NCI-H1105 treated with DMSO at 0.1 percent for 48 hours (cell line): ENCODE results near the gene LANCL2.
"Not testable (repeated sequence)": the region's sequence is repeated elsewhere in the genome, so short reads cannot be mapped to it uniquely, and the experiment has no call there.

Experiments used
- DNase-seq: peaks from one replicate; lab custom pipeline; 2025; lab: John Stamatoyannopoulos, UW

The LANCL2 gene

GRCh38 chr7:55365205-55365674, at the start of gene LANCL2:
Gene LANCL2, plus strand, starts transcription at chr7:55365337. Its CDS starts 689 bp downstream, at chr7:55366026.
- peak; percentile 76 for DNase-seq

- no peak for DNase-seq
Observed at GRCh38 chr7:55325371-55325792, 39.8 kb upstream of the LANCL2 start.

GRCh38 chr7:55326081-55326835, 38.9 kb upstream of the LANCL2 start:
- DNase-seq = no peak

GRCh38 chr7:55326945-55327626, 38.1 kb upstream of the LANCL2 start:
- DNase-seq = no peak

GRCh38 chr7:55335151-55335550, 30.0 kb upstream of the LANCL2 start:
- no peak for DNase-seq

GRCh38 chr7:55335786-55336185, 29.4 kb upstream of the LANCL2 start:
- no peak for DNase-seq

GRCh38 chr7:55336540-55336939, 28.6 kb upstream of the LANCL2 start:
- peak; percentile 18 for DNase-seq

- no peak for DNase-seq
Observed at GRCh38 chr7:55339033-55340000, 25.8 kb upstream of the LANCL2 start.

- DNase-seq = no peak
Observed at GRCh38 chr7:55342216-55342871, 22.8 kb upstream of the LANCL2 start.

GRCh38 chr7:55343002-55343781, 21.9 kb upstream of the LANCL2 start:
- DNase-seq = no peak

- DNase-seq = no peak
Observed at GRCh38 chr7:55343860-55344606, 21.1 kb upstream of the LANCL2 start.

GRCh38 chr7:55344840-55345239, 20.3 kb upstream of the LANCL2 start:
- DNase-seq = no peak

GRCh38 chr7:55345292-55345691, 19.8 kb upstream of the LANCL2 start:
- no peak for DNase-seq

- no peak for DNase-seq
Observed at GRCh38 chr7:55348502-55348901, 16.6 kb upstream of the LANCL2 start.

GRCh38 chr7:55349121-55349520, 16.0 kb upstream of the LANCL2 start:
- no peak for DNase-seq

- no peak for DNase-seq
Observed at GRCh38 chr7:55350281-55350680, 14.9 kb upstream of the LANCL2 start.

- DNase-seq = no peak
Observed at GRCh38 chr7:55351263-55351662, 13.9 kb upstream of the LANCL2 start.

GRCh38 chr7:55352947-55353273, 12.2 kb upstream of the LANCL2 start:
- DNase-seq = not testable (repeated sequence)

GRCh38 chr7:55360486-55360885, 4.7 kb upstream of the LANCL2 start:
- no peak for DNase-seq

GRCh38 chr7:55361560-55361959, 3.6 kb upstream of the LANCL2 start:
- DNase-seq = no peak
